Astrocyte (in vitro differentiated cells and primary cell): ENCODE results near the gene IARS2. TPM values are rescaled to one million over a fixed set of nuclear protein-coding genes. Genes with fewer than 3 reads are reported as not detected.

Source experiments
- DNase-seq: peaks from one replicate; pipeline ENCODE4 v3.0.0-alpha.2; 2010; ENCODE audit warnings: low read depth
- FAIRE-seq: peaks from 2 replicates; lab custom pipeline; 2011; peaks lifted over from hg19 to GRCh38; lab: Jason Lieb, UNC
- H2AFZ ChIP-seq: 2 replicates; pipeline ENCODE4 v1.6.0; 2012; ENCODE audit warnings: low read depth, low read length, inconsistent platforms
- H3K27ac ChIP-seq: 2 replicates; pipeline ENCODE4 v1.5.1; 2011; ENCODE audit warnings: low read depth, low read length, inconsistent platforms
- H3K27me3 ChIP-seq: 2 replicates; pipeline ENCODE4 v1.6.0; 2011; ENCODE audit warnings: low read length, inconsistent platforms; ENCODE audit not compliant: insufficient read depth
- H3K36me3 ChIP-seq: 2 replicates; pipeline ENCODE4 v1.5.1; 2011; ENCODE audit warnings: low read length, inconsistent platforms; ENCODE audit not compliant: insufficient read depth
- H3K4me1 ChIP-seq: 2 replicates; pipeline ENCODE4 v1.5.1; 2011; ENCODE audit warnings: low read length, inconsistent platforms; ENCODE audit not compliant: insufficient read depth
- H3K4me2 ChIP-seq: 2 replicates; pipeline ENCODE4 v1.6.0; 2012; ENCODE audit warnings: low read length, inconsistent platforms
- H3K4me3 ChIP-seq: 2 replicates; pipeline ENCODE4 v1.5.1; 2011; ENCODE audit warnings: low read depth, mild to moderate bottlenecking, low read length, inconsistent platforms; ENCODE audit not compliant: insufficient read depth
- H3K79me2 ChIP-seq: 2 replicates; pipeline ENCODE4 v1.6.0; 2012; ENCODE audit warnings: mild to moderate bottlenecking, low read length, inconsistent platforms; ENCODE audit not compliant: insufficient read depth
- H3K9ac ChIP-seq: 2 replicates; pipeline ENCODE4 v1.6.0; 2012; ENCODE audit warnings: mild to moderate bottlenecking, low read length, inconsistent platforms
- H3K9me3 ChIP-seq: 2 replicates; pipeline ENCODE4 v1.5.1; 2012; ENCODE audit warnings: low read depth, mild to moderate bottlenecking, low read length, inconsistent platforms; ENCODE audit not compliant: insufficient read depth
- H4K20me1 ChIP-seq: 2 replicates; pipeline ENCODE4 v1.6.0; 2012; ENCODE audit warnings: low read length, inconsistent platforms; ENCODE audit not compliant: insufficient read depth
- H3K27ac Mint-ChIP-seq: one replicate; pipeline ENCODE4 v1.8.0; 2021; ENCODE audit warnings: mild to moderate bottlenecking, mixed read lengths; ENCODE audit not compliant: unreplicated experiment
- H3K27me3 Mint-ChIP-seq: one replicate; pipeline ENCODE4 v1.8.0; 2021; ENCODE audit warnings: low read depth, mixed read lengths; ENCODE audit not compliant: unreplicated experiment
- H3K36me3 Mint-ChIP-seq: one replicate; pipeline ENCODE4 v1.8.0; 2021; ENCODE audit warnings: low read depth, mixed read lengths; ENCODE audit not compliant: unreplicated experiment
- H3K4me1 Mint-ChIP-seq: one replicate; pipeline ENCODE4 v1.8.0; 2021; ENCODE audit warnings: low read depth, mixed read lengths; ENCODE audit not compliant: unreplicated experiment
- H3K4me3 Mint-ChIP-seq: one replicate; pipeline ENCODE4 v1.8.0; 2021; ENCODE audit warnings: mild to moderate bottlenecking, moderate library complexity, mixed read lengths; ENCODE audit not compliant: unreplicated experiment
- H3K9me3 Mint-ChIP-seq: one replicate; pipeline ENCODE4 v1.8.0; 2021; ENCODE audit warnings: mild to moderate bottlenecking, mixed read lengths; ENCODE audit not compliant: unreplicated experiment
- EZH2 ChIP-seq: IDR thresholded peaks from 2 replicates; pipeline ENCODE4 v1.6.1; 2012; ENCODE audit warnings: mild to moderate bottlenecking, low read length, inconsistent platforms; ENCODE audit not compliant: insufficient read depth
- total RNA-seq: library from RNA; stranded (reverse); gene quantifications from 2 replicates; pipeline ENCODE4 v1.2.1, GENCODE V29; 2021
- TF ChIP-seq, protein P1 (sequence below): IDR thresholded peaks from 2 replicates; pipeline ENCODE4 v1.5.1; 2011; ENCODE audit warnings: low read depth, mild to moderate bottlenecking, inconsistent platforms, low read length, moderate library complexity; ENCODE audit not compliant: insufficient read depth

IARS2 gene
- total RNA-seq, 1 donor from 2014 or later, result 55.1 TPM

DNA sequence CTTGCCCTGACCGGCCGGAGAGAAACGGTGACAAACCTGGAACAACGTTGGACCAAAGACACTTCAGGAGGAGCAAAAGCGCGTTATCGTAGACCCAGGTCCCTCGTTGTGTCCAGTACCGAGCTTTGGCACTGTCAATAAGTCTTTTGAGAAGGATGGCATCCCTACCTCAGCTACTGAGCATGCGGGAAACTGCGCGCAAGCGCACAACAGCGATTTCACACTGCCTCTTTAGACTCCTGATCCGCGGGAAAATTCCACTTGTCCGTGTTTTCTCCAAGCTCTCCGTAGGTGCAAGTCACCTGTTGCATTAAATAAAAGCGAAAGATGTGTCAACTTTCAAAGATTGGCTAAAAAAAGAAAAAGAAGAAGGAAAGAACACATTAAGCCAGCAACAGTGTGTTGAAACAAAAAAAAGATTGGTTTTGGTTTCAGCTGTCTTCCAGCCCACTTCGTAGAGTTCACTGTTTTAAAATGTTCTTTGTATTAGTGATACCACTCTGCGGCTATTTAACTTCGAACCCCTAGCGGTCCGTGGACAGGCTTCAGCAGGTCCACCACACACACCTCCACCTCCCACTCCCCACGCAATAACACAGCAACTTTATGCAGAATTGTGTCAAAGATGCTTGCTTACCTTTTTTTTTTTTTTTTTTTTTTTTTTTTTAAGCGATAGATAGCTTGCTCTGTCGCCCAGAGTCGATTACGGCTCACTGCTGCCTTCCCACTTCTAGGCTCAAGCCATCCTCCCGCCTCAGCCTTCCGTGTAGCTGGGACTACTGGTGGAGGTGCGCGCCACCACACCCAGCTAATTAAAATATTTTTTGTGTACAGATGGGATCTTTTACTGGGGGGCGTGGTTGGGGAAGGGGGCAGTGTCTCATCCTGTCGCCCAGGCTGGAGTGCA, 4.0 kb upstream of the IARS2 start, which contains the start of gene BPNT1:
BPNT1 (minus strand) TSS at position 139 of the 907 bp plus-strand sequence. CDS start 9,942 bp downstream, outside the sequence.
- Histone ChIP-seq H3K4me2 (peak within 1 kb of the TSS; percentile 90), H3K4me1 (peaks cover 5% of the 10 kb centered on the region), H2AFZ (peak within 1 kb of the TSS; percentile 82), H3K4me3 (peak within 1 kb of the TSS; percentile 94), H4K20me1 (no peaks in the 10 kb centered on the region), H3K36me3 (no peaks in the 10 kb centered on the region), H3K9ac (peak within 1 kb of the TSS; percentile 81), H3K27me3 (no peaks in the 10 kb centered on the region), H3K79me2 (peaks cover 22% of the 10 kb centered on the region), H3K27ac (peak within 1 kb of the TSS; percentile 18), H3K9me3 (no peaks in the 10 kb centered on the region)
- Mint-ChIP-seq H3K27ac (peak within 1 kb of the TSS; percentile 28), H3K9me3 (no peaks in the 10 kb centered on the region), H3K4me1 (no peaks in the 10 kb centered on the region), H3K4me3 (peak within 1 kb of the TSS; percentile 94), H3K27me3 (no peaks in the 10 kb centered on the region), H3K36me3 (no peaks in the 10 kb centered on the region)
- TF ChIP-seq EZH2, result no peak
- TF ChIP-seq, protein P1, sequence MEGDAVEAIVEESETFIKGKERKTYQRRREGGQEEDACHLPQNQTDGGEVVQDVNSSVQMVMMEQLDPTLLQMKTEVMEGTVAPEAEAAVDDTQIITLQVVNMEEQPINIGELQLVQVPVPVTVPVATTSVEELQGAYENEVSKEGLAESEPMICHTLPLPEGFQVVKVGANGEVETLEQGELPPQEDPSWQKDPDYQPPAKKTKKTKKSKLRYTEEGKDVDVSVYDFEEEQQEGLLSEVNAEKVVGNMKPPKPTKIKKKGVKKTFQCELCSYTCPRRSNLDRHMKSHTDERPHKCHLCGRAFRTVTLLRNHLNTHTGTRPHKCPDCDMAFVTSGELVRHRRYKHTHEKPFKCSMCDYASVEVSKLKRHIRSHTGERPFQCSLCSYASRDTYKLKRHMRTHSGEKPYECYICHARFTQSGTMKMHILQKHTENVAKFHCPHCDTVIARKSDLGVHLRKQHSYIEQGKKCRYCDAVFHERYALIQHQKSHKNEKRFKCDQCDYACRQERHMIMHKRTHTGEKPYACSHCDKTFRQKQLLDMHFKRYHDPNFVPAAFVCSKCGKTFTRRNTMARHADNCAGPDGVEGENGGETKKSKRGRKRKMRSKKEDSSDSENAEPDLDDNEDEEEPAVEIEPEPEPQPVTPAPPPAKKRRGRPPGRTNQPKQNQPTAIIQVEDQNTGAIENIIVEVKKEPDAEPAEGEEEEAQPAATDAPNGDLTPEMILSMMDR, result no peak
- DNase-seq (peak; percentile 86), FAIRE-seq (peak; percentile 85)

DNA sequence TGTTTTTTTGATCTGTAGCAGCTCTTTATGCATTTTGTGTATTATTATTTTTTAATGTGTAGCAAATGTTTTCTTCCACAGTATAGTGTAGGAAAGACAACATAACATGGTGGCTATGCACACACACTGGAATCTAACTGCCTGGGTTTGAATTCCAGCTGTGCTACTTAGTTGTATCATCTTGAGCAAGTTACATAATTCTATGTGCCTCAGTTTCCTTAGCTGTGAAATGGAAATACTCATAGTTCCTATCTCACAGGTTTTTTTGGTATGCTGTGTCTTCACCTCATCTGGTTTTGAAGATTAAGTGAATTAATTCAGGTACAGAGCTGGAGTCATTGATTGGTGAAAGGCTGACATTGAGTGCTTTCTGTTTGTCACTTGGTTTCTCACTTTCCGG, 1.2 kb upstream of the IARS2 start:
- H3K27ac Mint-ChIP-seq, result no peak overlapping the region
- no peaks in the 10 kb centered on the region for H3K36me3 ChIP-seq
- no peak overlapping the region for H3K4me2 ChIP-seq
- peaks cover 30% of the 10 kb centered on the region for H3K79me2 ChIP-seq
- peaks cover 5% of the 10 kb centered on the region for H3K4me1 ChIP-seq
- no peak overlapping the region for H3K9ac ChIP-seq
- TF ChIP-seq EZH2, result no peak
- TF ChIP-seq, protein P1, result no peak
- no peaks in the 10 kb centered on the region for H3K9me3 Mint-ChIP-seq
- no peaks in the 10 kb centered on the region for H3K9me3 ChIP-seq
- no peak overlapping the region for H3K4me3 ChIP-seq
- H3K4me3 Mint-ChIP-seq, result no peak overlapping the region
- DNase-seq (no peak), FAIRE-seq (no peak)
- peaks cover 7% of the 10 kb centered on the region for H3K4me1 Mint-ChIP-seq
- H2AFZ ChIP-seq, result no peak overlapping the region
- H3K27ac ChIP-seq, result no peak overlapping the region
- no peaks in the 10 kb centered on the region for H4K20me1 ChIP-seq
- no peaks in the 10 kb centered on the region for H3K27me3 Mint-ChIP-seq
- H3K27me3 ChIP-seq, result no peaks in the 10 kb centered on the region
- no peaks in the 10 kb centered on the region for H3K36me3 Mint-ChIP-seq
